Left lung (tissue), 10 donors: ENCODE measurements around the gene NAA38. TPM values are rescaled to one million over a fixed set of nuclear protein-coding genes. Genes with fewer than 3 reads are reported as not detected.
"Not testable (repeated sequence)": the region's sequence is repeated elsewhere in the genome, so short reads cannot be mapped to it uniquely, and the experiment has no call there.

Experiments used
- ATAC-seq: fragments of 200-7000 bp; cut with Tn5 transposase; one replicate; pipeline ENCODE4 v1.9.1; 2020; ENCODE audit warnings: moderate library complexity
- DNase-seq, 4 donors: peaks; one replicate each; pipeline ENCODE4 v3.0.0-alpha.2; 2013 to 2020
- H3K27ac ChIP-seq, 2 donors: fragments of 200-600 bp; sonication (generic) in 1 of 2; one replicate each; pipeline versions ENCODE4 v1.5.0 to v1.8.0; 2020 to 2021
- H3K27me3 ChIP-seq, 2 donors: fragments of 200-600 bp; sonication (generic) in 1 of 2; one replicate each; pipeline versions ENCODE4 v1.5.0 to v1.8.0; 2020 to 2021
- H3K36me3 ChIP-seq, 2 donors: fragments of 200-600 bp; sonication (generic) in 1 of 2; one replicate each; pipeline versions ENCODE4 v1.5.0 to v1.8.0; 2020 to 2021
- H3K4me1 ChIP-seq, 2 donors: fragments of 200-600 bp; one replicate each; pipeline ENCODE4 v1.8.0; 2021
- H3K4me3 ChIP-seq, 2 donors: fragments of 200-600 bp; sonication (generic) in 1 of 2; one replicate each; pipeline versions ENCODE4 v1.5.0 to v1.8.0; 2020 to 2021; ENCODE audit warnings: mild to moderate bottlenecking in 1 of 2
- H3K9me3 ChIP-seq, 2 donors: fragments of 200-600 bp; sonication (generic) in 1 of 2; one replicate each; pipeline versions ENCODE4 v1.5.0 to v1.8.0; 2020 to 2021
- intact Hi-C, 2 donors: fragments of 100-400 bp; cut with DNase I; formaldehyde crosslinking; loops; one replicate each; pipeline versions ENCODE4 v1.11.2 to v1.14.2; 2022
- polyA plus RNA-seq, 6 donors: library from polyadenylated mRNA; unstranded; fragments of 120-200 nt; gene quantifications; one replicate each; pipeline ENCODE4 v1.2.1, GENCODE V29; 2013; ENCODE audit not compliant: insufficient read length in 6 of 6
- total RNA-seq, 2 donors: library from RNA; stranded (reverse); fragmentation: NEBNext Ultra II Directional; extraction: Animal tissue kit (Norgen Biotek cat#: 25700); gene quantifications; one replicate each; pipeline ENCODE4 v1.2.1, GENCODE V29; 2021
- TF ChIP-seq, protein P1 (sequence below), 2 donors: fragments of 200-600 bp; sonication (generic) in 1 of 2; IDR thresholded peaks; one replicate each; pipeline versions ENCODE4 v1.5.0 to v1.8.0; 2021; ENCODE audit warnings: antibody characterized with exemption in 2 of 2
- donor health status: DM: no; HTN: yes; CAD: no.
- donor health status: DM: no; HTN: no; CAD: no.

Gene NAA38
- total and polyA plus RNA-seq, 8 donors: 56.3 to 95.7 (median 74.2) TPM

DNA sequence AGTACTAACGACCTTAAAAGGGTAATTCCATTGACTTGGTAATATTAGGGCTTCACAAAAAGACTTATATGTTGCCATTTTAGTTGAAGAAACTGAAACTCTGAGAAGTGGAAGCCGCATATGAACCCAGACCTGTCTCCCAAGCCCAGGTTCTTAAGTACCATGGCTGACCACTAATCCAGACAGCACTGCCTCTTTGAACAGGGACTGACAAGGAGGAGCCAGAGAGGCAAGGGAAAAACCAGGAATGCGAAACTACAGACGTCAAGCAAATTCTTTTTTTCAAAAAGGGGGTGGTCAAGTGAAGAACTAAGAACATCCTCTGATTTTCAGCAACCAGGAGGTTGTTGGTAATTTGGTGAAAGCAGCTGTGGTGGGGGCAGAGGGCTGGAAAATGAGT, 15.7 kb upstream of the NAA38 start:
- ATAC-seq: peak; percentile 71

DNA sequence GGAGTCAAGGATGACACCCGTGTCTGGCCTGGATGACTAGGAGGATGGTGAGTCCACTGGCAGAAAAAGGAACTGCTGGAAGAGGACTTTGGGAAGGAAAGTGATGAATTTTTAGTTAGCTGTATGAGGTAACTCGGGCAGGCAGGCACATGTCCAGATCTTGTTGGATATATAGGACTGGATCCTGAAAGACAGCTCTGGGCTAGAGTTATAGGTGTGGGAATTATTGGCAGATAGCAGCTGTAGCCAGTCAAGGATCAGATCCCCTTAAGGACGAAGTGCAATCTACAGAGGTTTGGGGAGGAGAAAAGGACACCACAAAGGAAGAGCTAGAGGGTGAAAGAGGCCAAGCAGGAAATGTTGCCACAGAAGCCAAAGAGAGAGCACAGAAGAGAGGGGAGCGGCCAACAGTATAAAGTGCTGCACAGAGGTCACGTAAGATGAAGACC, 10.5 kb upstream of the NAA38 start:
- Histone ChIP-seq H3K4me1 (peaks cover 0 to 50% of the 10 kb centered on the region in 2 donors), H3K4me3 (no peak overlapping the region), H3K9me3 (no peaks in the 10 kb centered on the region), H3K36me3 (no peaks in the 10 kb centered on the region), H3K27me3 (no peaks in the 10 kb centered on the region), H3K27ac (peak overlapping the region in 1 of 2 donors; percentile 71)
- ATAC-seq (no peak), DNase-seq (no peak)
- intact Hi-C loops: no loop called here
- TF ChIP-seq, protein P1, sequence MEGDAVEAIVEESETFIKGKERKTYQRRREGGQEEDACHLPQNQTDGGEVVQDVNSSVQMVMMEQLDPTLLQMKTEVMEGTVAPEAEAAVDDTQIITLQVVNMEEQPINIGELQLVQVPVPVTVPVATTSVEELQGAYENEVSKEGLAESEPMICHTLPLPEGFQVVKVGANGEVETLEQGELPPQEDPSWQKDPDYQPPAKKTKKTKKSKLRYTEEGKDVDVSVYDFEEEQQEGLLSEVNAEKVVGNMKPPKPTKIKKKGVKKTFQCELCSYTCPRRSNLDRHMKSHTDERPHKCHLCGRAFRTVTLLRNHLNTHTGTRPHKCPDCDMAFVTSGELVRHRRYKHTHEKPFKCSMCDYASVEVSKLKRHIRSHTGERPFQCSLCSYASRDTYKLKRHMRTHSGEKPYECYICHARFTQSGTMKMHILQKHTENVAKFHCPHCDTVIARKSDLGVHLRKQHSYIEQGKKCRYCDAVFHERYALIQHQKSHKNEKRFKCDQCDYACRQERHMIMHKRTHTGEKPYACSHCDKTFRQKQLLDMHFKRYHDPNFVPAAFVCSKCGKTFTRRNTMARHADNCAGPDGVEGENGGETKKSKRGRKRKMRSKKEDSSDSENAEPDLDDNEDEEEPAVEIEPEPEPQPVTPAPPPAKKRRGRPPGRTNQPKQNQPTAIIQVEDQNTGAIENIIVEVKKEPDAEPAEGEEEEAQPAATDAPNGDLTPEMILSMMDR (IDR thresholded peaks at IDR 0.05): no peak

More for the DNA sequence above, 15.7 kb upstream of the NAA38 start:
- Histone ChIP-seq H3K27me3 (no peaks in the 10 kb centered on the region), H3K9me3 (no peaks in the 10 kb centered on the region), H3K4me3 (no peak overlapping the region), H3K36me3 (peaks cover 0 to 3% of the 10 kb centered on the region in 2 donors), H3K4me1 (peaks cover 0 to 54% of the 10 kb centered on the region in 2 donors), H3K27ac (no peak overlapping the region)
- TF ChIP-seq, protein P1 (IDR thresholded peaks at IDR 0.05): no peak
- intact Hi-C loops: no loop called here
- DNase-seq: no peak

DNA sequence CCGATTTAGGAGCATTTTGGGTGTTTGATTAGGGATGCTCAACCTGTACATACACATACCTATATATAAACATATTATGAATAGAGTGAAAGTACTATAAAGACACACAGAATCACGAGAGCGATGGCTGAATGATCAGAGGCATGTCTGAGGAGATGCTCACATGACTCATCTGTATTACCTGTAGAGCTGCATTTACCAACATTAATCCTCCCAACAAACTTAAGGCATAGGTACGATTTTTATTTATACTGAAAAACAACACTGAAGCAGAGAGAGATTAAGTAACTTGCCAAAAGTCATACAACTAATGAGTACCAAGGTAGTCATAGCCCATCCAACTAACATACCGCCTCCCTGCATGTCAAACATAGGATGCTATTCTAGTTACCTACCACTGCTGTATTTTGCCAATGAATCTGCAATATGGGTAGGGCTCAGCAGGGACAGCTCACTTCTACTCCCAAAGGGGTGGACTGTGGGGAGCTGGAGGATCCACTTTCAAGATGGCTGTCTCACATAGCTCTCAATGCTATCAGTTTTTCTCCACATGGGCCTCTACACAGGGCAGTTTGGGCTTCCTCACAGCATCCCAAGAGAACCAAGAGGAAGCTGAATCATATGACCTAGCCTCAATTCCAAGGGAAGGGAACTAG, 7.8 kb upstream of the NAA38 start:
- no peak overlapping the region for H3K4me3 ChIP-seq
- H3K9me3 ChIP-seq: no peaks in the 10 kb centered on the region
- peaks cover 0 to 36% of the 10 kb centered on the region in 2 donors for H3K4me1 ChIP-seq
- DNase-seq (no peak), ATAC-seq (no peak)
- peaks cover 0 to 10% of the 10 kb centered on the region in 2 donors for H3K36me3 ChIP-seq
- H3K27me3 ChIP-seq: no peaks in the 10 kb centered on the region
- H3K27ac ChIP-seq: no peak overlapping the region
- intact Hi-C loops: loop anchor here in 1 of 2 donors (5.0 kb wide), 1 partner anchor 122 kb away; no protein-coding TSS in a partner anchor
- TF ChIP-seq, protein P1 (IDR thresholded peaks at IDR 0.05): no peak

DNA sequence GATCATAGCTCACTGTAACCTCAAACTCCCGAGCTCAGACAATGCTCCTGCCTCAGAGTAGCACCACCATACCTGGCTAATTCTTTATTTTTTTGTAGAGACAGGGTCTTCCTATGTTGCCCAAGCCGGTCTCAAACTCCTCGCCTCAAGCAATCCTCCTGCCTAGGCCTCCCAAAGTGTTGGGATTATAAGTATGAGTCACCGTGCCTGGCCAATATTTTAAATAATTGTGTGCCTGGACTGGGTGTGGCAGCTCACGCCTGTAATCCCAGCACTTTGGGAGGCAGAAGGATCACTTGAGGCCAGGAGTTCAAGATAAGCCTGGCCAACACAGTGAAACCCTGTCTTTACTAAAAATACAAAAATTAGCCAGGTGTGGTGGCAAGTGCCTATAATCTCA, 7.0 kb upstream of the NAA38 start:
- Histone ChIP-seq H3K36me3 (peaks cover 0 to 13% of the 10 kb centered on the region in 2 donors), H3K4me1 (peaks cover 0 to 30% of the 10 kb centered on the region in 2 donors)
- not testable (repeated sequence) for H3K27me3 ChIP-seq, H3K9me3 ChIP-seq, ATAC-seq, DNase-seq, H3K4me3 ChIP-seq, H3K27ac ChIP-seq
- intact Hi-C loops: loop anchor here in 1 of 2 donors (5.0 kb wide), 1 partner anchor 123 kb away; no protein-coding TSS in a partner anchor

DNA sequence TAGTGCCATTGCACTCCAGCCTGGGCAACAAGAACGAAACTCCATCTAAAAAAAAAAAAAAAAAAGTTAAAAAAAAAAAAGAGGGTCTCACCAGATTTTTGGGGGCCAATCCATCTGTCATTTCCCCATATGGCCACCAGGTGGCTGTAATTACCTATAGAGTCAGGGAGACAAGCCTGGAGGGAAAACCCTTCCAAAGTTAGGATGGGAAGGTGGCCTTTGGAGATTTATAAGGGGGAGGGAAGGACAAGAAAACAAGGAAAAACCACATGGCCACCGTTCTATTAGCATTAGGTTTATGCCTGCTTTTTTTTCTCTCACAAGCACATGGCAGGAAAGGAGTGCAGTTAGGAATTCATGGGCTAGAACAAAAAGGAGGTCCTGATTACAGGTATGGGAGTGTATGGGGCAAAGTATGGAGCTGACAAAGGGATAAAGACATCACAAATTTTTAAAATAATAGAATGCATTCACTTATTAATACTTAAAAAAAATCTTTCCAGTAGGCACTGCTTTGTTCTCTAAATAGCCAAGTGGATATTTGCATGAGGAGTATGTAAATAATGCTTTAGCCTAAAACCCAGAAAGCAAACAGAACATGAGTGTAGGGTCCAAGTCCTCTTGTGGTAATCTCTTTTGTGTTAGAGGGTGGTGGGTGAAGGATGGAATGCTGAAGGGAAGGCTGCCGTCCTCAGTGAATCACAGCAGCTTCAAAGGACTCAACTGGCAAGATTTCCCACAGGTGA, 5.5 kb upstream of the NAA38 start:
- ATAC-seq (peak; percentile 35), DNase-seq (peak in 1 of 4 donors; percentile 69)
- intact Hi-C loops: loop anchor here in 1 of 2 donors (5.0 kb wide), 1 partner anchor 124 kb away; no protein-coding TSS in a partner anchor
- Histone ChIP-seq H3K27ac (no peak overlapping the region), H3K4me1 (peaks cover 10 to 30% of the 10 kb centered on the region in 2 donors), H3K9me3 (no peaks in the 10 kb centered on the region), H3K36me3 (peaks cover 0 to 13% of the 10 kb centered on the region in 2 donors), H3K4me3 (no peak overlapping the region), H3K27me3 (no peaks in the 10 kb centered on the region)
- TF ChIP-seq, protein P1 (IDR thresholded peaks at IDR 0.05): peak; percentile 77 to 82
